Neutrophil (primary cell): Measurements from ENCODE around the gene FAM149B1.
"Not testable (repeated sequence)": the region's sequence is repeated elsewhere in the genome, so short reads cannot be mapped to it uniquely, and the experiment has no call there.

ENCODE experiments used
- H3K27ac ChIP-seq: fragments of 200-600 bp; sonication (generic); 2 replicates; pipeline ENCODE4 v1.5.1; 2016; ENCODE audit warnings: mild to moderate bottlenecking, moderate library complexity
- H3K27me3 ChIP-seq: fragments of 200-600 bp; sonication (generic); 2 replicates; pipeline ENCODE4 v1.6.0; 2016; ENCODE audit warnings: mild to moderate bottlenecking
- H3K36me3 ChIP-seq: fragments of 200-600 bp; sonication (generic); 2 replicates; pipeline ENCODE4 v1.5.1; 2017
- H3K4me1 ChIP-seq, 2 experiments: fragments of 200-600 bp in 1 of 2; sonication (generic) in 1 of 2; 1 replicate in 1 of 2; 2 replicates in 1 of 2; pipeline versions ENCODE4 v1.5.1 to v1.6.1; 2013 to 2016; ENCODE audit warnings: low read depth in 1 of 2, low read length in 1 of 2, mild to moderate bottlenecking in 1 of 2, moderate library complexity in 1 of 2; ENCODE audit not compliant: control insufficient read depth in 1 of 2, insufficient read depth in 1 of 2
- H3K4me3 ChIP-seq, 2 experiments: fragments of 200-600 bp in 1 of 2; sonication (generic) in 1 of 2; 1 replicate in 1 of 2; 2 replicates in 1 of 2; pipeline ENCODE4 v1.5.1; 2013 to 2016; ENCODE audit warnings: low read depth in 1 of 2, low read length in 1 of 2, mild to moderate bottlenecking in 1 of 2, moderate library complexity in 1 of 2
- H3K9me3 ChIP-seq: fragments of 200-600 bp; sonication (generic); 2 replicates; pipeline ENCODE4 v1.5.1; 2016
- CTCF ChIP-seq: fragments of 200-600 bp; sonication (generic); IDR thresholded peaks from 2 replicates; pipeline ENCODE4 v1.5.1; 2016; ENCODE audit warnings: antibody characterized with exemption

Gene FAM149B1

GRCh38 chr10:73251683-73252444 lies 83.9 kb downstream of the FAM149B1 start:
- Histone ChIP-seq H3K9me3 (no peaks in the 10 kb centered on the region), H3K27ac (peak overlapping the region; percentile 88), H3K4me3 (peak overlapping the region; percentile 85 to 92), H3K27me3 (no peaks in the 10 kb centered on the region), H3K4me1 (peaks cover 22 to 24% of the 10 kb centered on the region in 2 experiments), H3K36me3 (no peaks in the 10 kb centered on the region)
- TF ChIP-seq CTCF, result no peak

GRCh38 chr10:73252445-73253224 lies 84.7 kb downstream of the FAM149B1 start, which contains the start of gene MRPS16:
MRPS16 (minus strand) TSS chr10:73252644; CDS start chr10:73252482, 162 bp downstream.
- Histone ChIP-seq H3K36me3 (no peaks in the 10 kb centered on the region), H3K27ac (peak within 1 kb of the TSS; percentile 88), H3K27me3 (no peaks in the 10 kb centered on the region), H3K4me3 (peak within 1 kb of the TSS; percentile 85 to 92), H3K4me1 (peaks cover 17 to 19% of the 10 kb centered on the region in 2 experiments), H3K9me3 (no peaks in the 10 kb centered on the region)
- TF ChIP-seq CTCF, result peak; percentile 45

- Histone ChIP-seq H3K27me3 (no peaks in the 10 kb centered on the region), H3K36me3 (no peaks in the 10 kb centered on the region), H3K27ac (peak overlapping the region; percentile 88), H3K4me3 (peak overlapping the region; percentile 85 to 92), H3K9me3 (no peaks in the 10 kb centered on the region), H3K4me1 (peaks cover 15 to 18% of the 10 kb centered on the region in 2 experiments)
- no peak for TF ChIP-seq CTCF
These were observed 85.3 kb downstream of the FAM149B1 start for GRCh38 chr10:73253225-73253555.

- H3K9me3 ChIP-seq, H3K4me3 ChIP-seq, H3K27me3 ChIP-seq, H3K27ac ChIP-seq, H3K36me3 ChIP-seq, H3K4me1 ChIP-seq: not testable (repeated sequence)
These were observed 90.7 kb downstream of the FAM149B1 start for GRCh38 chr10:73258612-73259011.

- no peak for TF ChIP-seq CTCF
- H3K4me3 ChIP-seq, result no peak overlapping the region
- H3K27ac ChIP-seq, result no peak overlapping the region
- H3K9me3 ChIP-seq, result no peaks in the 10 kb centered on the region
- no peaks in the 10 kb centered on the region for H3K36me3 ChIP-seq
- no peaks in the 10 kb centered on the region for H3K4me1 ChIP-seq
- H3K27me3 ChIP-seq, result no peaks in the 10 kb centered on the region
These were observed 93.6 kb downstream of the FAM149B1 start for GRCh38 chr10:73261362-73261995.
